ENCODE measurements around the gene RAB7A. TPM values are rescaled to one million over a fixed set of nuclear protein-coding genes. Genes with fewer than 3 reads are reported as not detected.

RAB7A gene
- total and polyA plus RNA-seq, 10 of the 15 experiments (the other 5 are each of a cell fraction or from before 2014, with no cell fraction given), result 40.3 to 212 (median 160) TPM

DNA sequence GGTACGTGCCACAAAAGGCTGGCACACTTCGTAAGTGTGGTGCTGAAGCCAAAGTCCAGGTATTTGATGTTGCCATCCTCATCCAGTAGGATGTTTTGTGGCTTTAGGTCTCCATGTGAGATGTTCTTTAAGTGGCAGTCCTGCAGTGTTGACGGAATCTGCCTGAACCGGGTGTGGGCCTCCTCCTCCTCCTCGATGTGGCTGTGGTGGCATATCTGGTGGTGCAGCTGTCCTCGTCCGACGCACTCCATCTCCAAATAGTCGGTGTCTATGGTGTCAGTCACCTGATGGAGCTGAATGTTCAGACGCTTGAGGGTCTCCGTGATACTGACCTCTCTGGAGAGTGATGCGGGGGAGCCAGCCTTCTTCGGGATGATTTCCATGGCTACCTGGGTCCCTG is 123.0 kb downstream of the RAB7A start:
- ChIA-PET RAD21 (ENCODE audit: unreplicated experiment) (no interaction called here), SMC1A (ENCODE audit: uncharacterized antibody, unreplicated experiment) (no interaction called here), POLR2A (no interaction called here), CTCF (interaction anchor here (1.9 kb wide), 1 partner anchor 15 kb away, joined by 4 read pairs; no protein-coding TSS in a partner anchor)
- H3K79me2 ChIP-seq (ENCODE audit: control insufficient read depth, insufficient read depth, low read length), result no peaks in the 10 kb centered on the region
- no peaks in the 10 kb centered on the region for H4K20me1 ChIP-seq (ENCODE audit: control insufficient read depth, insufficient read depth)
- H2AFZ ChIP-seq (ENCODE audit: control insufficient read depth, low read depth, low read length), result no peak overlapping the region
- intact Hi-C loops (cut with micrococcal nuclease; ENCODE audit: unreplicated experiment), result no loop called here
- H3K4me3 ChIP-seq, result no peak overlapping the region
- no peak overlapping the region for H3K4me2 ChIP-seq (ENCODE audit: control insufficient read depth, insufficient read depth)
- no peaks in the 10 kb centered on the region for H3K27me3 ChIP-seq (replicated peaks in 1 of 2; ENCODE audit: control insufficient read depth in 2 of 2, insufficient read depth in 2 of 2, low read length in 1 of 2)
- in situ Hi-C loops (cut with MboI), result no loop called here
- ATAC-seq (no peak), FAIRE-seq (no peak), DNase-seq (ENCODE audit: low read depth, low spot score) (no peak)
- 51% methylated on average over 13 of the region's 13 CpGs for WGBS (ENCODE audit: insufficient coverage, insufficient replicate concordance, low lambda C conversion rate, missing lambda C conversion rate)
- no peak overlapping the region for H3K27ac ChIP-seq (ENCODE audit: control insufficient read depth, insufficient read depth)
- peaks cover 3% of the 10 kb centered on the region; the same call in 2 of the 3 replicates for H3K9me3 ChIP-seq (replicated peaks; ENCODE audit: control insufficient read depth, insufficient read depth, low read length)
- no peaks in the 10 kb centered on the region for H3K36me3 ChIP-seq (ENCODE audit: control insufficient read depth in 2 of 2, insufficient read depth in 2 of 2, low read length in 1 of 2)
- TF ChIP-seq, protein P1, sequence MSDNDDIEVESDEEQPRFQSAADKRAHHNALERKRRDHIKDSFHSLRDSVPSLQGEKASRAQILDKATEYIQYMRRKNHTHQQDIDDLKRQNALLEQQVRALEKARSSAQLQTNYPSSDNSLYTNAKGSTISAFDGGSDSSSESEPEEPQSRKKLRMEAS (IDR thresholded peaks at IDR 0.05; ENCODE audit: low read depth, low read length), result no peak
- TF ChIP-seq LARP7 (IDR thresholded peaks at IDR 0.05), result no peak
- TF ChIP-seq TCF12 (IDR thresholded peaks at IDR 0.05; ENCODE audit: low read depth, low read length), result no peak
- TF ChIP-seq HDAC6 (IDR thresholded peaks at IDR 0.05; ENCODE audit: unreplicated experiment), result no peak
- no peak for TF ChIP-seq CEBPB (IDR thresholded peaks at IDR 0.05; ENCODE audit: borderline replicate concordance in 1 of 2, low read depth in 2 of 2, low read length in 2 of 2)
- TF ChIP-seq IRF4 (IDR thresholded peaks at IDR 0.05; ENCODE audit: low read depth, low read length), result no peak
- TF ChIP-seq SREBF1 (IDR thresholded peaks at IDR 0.05; ENCODE audit: low read length), result no peak
- no peak for TF ChIP-seq ZBED1 (IDR thresholded peaks at IDR 0.05; ENCODE audit: borderline replicate concordance)
- no peak for TF ChIP-seq SMAD1 (IDR thresholded peaks at IDR 0.05; ENCODE audit: low read depth, partially characterized antibody)
- TF ChIP-seq BCL3 (IDR thresholded peaks at IDR 0.05; ENCODE audit: borderline replicate concordance, insufficient read depth, low read depth, low read length, poor library complexity, severe bottlenecking), result no peak
- no peak for TF ChIP-seq MYC (IDR thresholded peaks at IDR 0.05; ENCODE audit: insufficient read depth, insufficient read length, insufficient replicate concordance, low read length, severe bottlenecking)
- no peak for TF ChIP-seq ZZZ3 (IDR thresholded peaks at IDR 0.05; ENCODE audit: control insufficient read depth, insufficient read length, low read depth)
- H3K4me1 ChIP-seq (ENCODE audit: control insufficient read depth, insufficient read depth, low read length), result peaks cover 4% of the 10 kb centered on the region
- no TSS peak for BruUV-seq (replicated peaks)
- H3K9ac ChIP-seq (ENCODE audit: control insufficient read depth, insufficient read depth, low read length), result no peak overlapping the region

All from GM12878 (cell line).